Lung (tissue), 12 donors: ENCODE data around the gene PLCD4. TPM values are rescaled to one million over a fixed set of nuclear protein-coding genes. Genes with fewer than 3 reads are reported as not detected.

Experiments
- ATAC-seq: fragments of 200-7000 bp; cut with Tn5 transposase; one replicate; pipeline ENCODE4 v1.9.1; 2020; ENCODE audit warnings: moderate number of reproducible peaks; ENCODE audit not compliant: insufficient read depth, low FRiP score
- DNase-seq, 3 donors: peaks; one replicate each; pipeline ENCODE4 v3.0.0-alpha.2; 2013 to 2017
- H3K27ac ChIP-seq, 2 donors: one replicate each; pipeline ENCODE4 v1.5.1; 2013; ENCODE audit warnings: mild to moderate bottlenecking in 2 of 2, moderate library complexity in 2 of 2, control low read depth in 1 of 2, inconsistent platforms in 1 of 2, low read depth in 1 of 2, low read length in 1 of 2
- H3K27me3 ChIP-seq, 3 donors: one replicate each; pipeline ENCODE4 v1.5.1; 2013; ENCODE audit warnings: low read length in 2 of 3; ENCODE audit not compliant: control insufficient read depth in 3 of 3, insufficient read depth in 3 of 3
- H3K36me3 ChIP-seq, 4 donors: one replicate each; pipeline ENCODE4 v1.5.1; 2013; ENCODE audit warnings: low read length in 4 of 4, mild to moderate bottlenecking in 1 of 4, moderate library complexity in 1 of 4; ENCODE audit not compliant: control insufficient read depth in 4 of 4, insufficient read depth in 4 of 4
- H3K4me1 ChIP-seq, 5 donors: one replicate each; pipeline ENCODE4 v1.5.1; 2013; ENCODE audit warnings: low read length in 5 of 5, mild to moderate bottlenecking in 2 of 5, moderate library complexity in 1 of 5; ENCODE audit not compliant: control insufficient read depth in 5 of 5, insufficient read depth in 5 of 5
- H3K4me3 ChIP-seq: one replicate; pipeline ENCODE4 v1.5.1; 2013; ENCODE audit warnings: mild to moderate bottlenecking, control low read depth, moderate library complexity
- H3K9ac ChIP-seq, 2 donors: one replicate each; pipeline ENCODE4 v1.5.1; 2013; ENCODE audit warnings: low read length in 2 of 2, control low read depth in 1 of 2; ENCODE audit not compliant: insufficient read depth in 1 of 2
- H3K9me3 ChIP-seq, 4 donors: one replicate each; pipeline ENCODE4 v1.5.1; 2013; ENCODE audit warnings: low read length in 3 of 4, mild to moderate bottlenecking in 1 of 4, moderate library complexity in 1 of 4; ENCODE audit not compliant: control insufficient read depth in 4 of 4, insufficient read depth in 3 of 4
- WGBS, 2 donors: extraction: QIAGEN DNeasy Blood & Tissue Kit; methylation state at CpG; one replicate each; pipeline ENCODE4 v1.1.7; 2013; 5-methylcytosine and 5-hydroxymethylcytosine counted together
- polyA plus RNA-seq, 2 donors: library from polyadenylated mRNA; stranded (reverse); fragments of 200-250 nt; gene quantifications; one replicate each; pipeline ENCODE4 v1.2.1, GENCODE V29; 2013
- total RNA-seq, 2 donors: library from RNA; depleted of rRNA in 1 of 2; stranded (reverse); fragments of >200 nt in 1 of 2; gene quantifications; one replicate each; pipeline ENCODE4 v1.2.1, GENCODE V29; 2014 to 2021
- TF ChIP-seq, protein P1 (sequence below): IDR thresholded peaks from 2 replicates; pipeline ENCODE4 v1.5.1; 2012; ENCODE audit warnings: mild to moderate bottlenecking; ENCODE audit errors: control extremely low read depth, extremely low read depth
- donor health status: control.
- donor health status: control.
- donor health status: Bipolar disorder and iron deficiency.
- donor health status: healthy.
- donor health status: DM: yes; HTN: yes; CAD: no.

The PLCD4 gene
- total and polyA plus RNA-seq, 4 donors, result 0.07 to 4.7 (median 0.80) TPM

- no peak overlapping the region for H3K9ac ChIP-seq
Observed at GRCh38 chr2:218564056-218564455, 43.6 kb upstream of the PLCD4 start.

GRCh38 chr2:218566296-218566695 lies 41.4 kb upstream of the PLCD4 start:
- no peak overlapping the region for H3K27ac ChIP-seq
- H3K27me3 ChIP-seq, result no peaks in the 10 kb centered on the region
- 55 to 72% methylated on average over 1 of the region's 1 CpG for WGBS, 2 donors
- H3K36me3 ChIP-seq, result peaks cover 3 to 6% (median 4%) of the 10 kb centered on the region in 4 donors
- peaks cover 3 to 38% (median 19%) of the 10 kb centered on the region in 5 donors for H3K4me1 ChIP-seq
- no peak for ATAC-seq
- peak overlapping the region in 1 of 2 donors; percentile 84 for H3K9ac ChIP-seq
- TF ChIP-seq, protein P1, sequence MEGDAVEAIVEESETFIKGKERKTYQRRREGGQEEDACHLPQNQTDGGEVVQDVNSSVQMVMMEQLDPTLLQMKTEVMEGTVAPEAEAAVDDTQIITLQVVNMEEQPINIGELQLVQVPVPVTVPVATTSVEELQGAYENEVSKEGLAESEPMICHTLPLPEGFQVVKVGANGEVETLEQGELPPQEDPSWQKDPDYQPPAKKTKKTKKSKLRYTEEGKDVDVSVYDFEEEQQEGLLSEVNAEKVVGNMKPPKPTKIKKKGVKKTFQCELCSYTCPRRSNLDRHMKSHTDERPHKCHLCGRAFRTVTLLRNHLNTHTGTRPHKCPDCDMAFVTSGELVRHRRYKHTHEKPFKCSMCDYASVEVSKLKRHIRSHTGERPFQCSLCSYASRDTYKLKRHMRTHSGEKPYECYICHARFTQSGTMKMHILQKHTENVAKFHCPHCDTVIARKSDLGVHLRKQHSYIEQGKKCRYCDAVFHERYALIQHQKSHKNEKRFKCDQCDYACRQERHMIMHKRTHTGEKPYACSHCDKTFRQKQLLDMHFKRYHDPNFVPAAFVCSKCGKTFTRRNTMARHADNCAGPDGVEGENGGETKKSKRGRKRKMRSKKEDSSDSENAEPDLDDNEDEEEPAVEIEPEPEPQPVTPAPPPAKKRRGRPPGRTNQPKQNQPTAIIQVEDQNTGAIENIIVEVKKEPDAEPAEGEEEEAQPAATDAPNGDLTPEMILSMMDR, result no peak
- H3K9me3 ChIP-seq, result no peaks in the 10 kb centered on the region
- no peak for DNase-seq
- no peak overlapping the region for H3K4me3 ChIP-seq

More at GRCh38 chr2:218564056-218564455, 43.6 kb upstream of the PLCD4 start:
- no peak overlapping the region for H3K4me3 ChIP-seq
- H3K27me3 ChIP-seq, result no peaks in the 10 kb centered on the region
- no peaks in the 10 kb centered on the region for H3K9me3 ChIP-seq
- 95 to 100% methylated on average over 1 of the region's 1 CpG for whole genome bisulfite sequencing, 2 donors
- TF ChIP-seq, protein P1, result no peak
- peaks cover 6 to 14% (median 9%) of the 10 kb centered on the region in 4 donors for H3K36me3 ChIP-seq
- DNase-seq (no peak), ATAC-seq (no peak)
- peaks cover 0 to 18% (median 5%) of the 10 kb centered on the region in 5 donors for H3K4me1 ChIP-seq
- no peak overlapping the region for H3K27ac ChIP-seq

DNA sequence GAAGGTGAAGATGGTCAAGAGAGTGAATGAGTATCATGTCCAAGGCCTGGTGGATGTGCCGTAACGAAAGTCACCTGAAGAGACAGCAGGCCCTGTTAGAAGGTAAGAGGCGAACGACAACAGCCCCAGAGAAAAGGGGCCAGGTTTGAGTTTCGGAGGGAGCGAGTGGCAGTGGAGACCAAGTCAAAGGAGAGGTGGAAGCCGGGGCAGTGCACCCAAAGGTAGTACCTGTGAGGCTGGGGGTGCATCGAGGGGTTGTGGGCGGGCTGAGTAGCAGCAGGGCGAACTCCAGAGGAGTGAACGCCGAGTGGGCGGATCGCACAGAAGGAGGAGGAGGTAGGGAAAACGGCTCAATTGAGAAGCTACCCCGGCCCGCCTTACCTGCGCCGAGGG lies 39.9 kb upstream of the PLCD4 start:
- Histone ChIP-seq H3K9me3 (no peaks in the 10 kb centered on the region), H3K4me3 (peak overlapping the region; percentile 60), H3K27ac (peak overlapping the region; percentile 89 to 95), H3K27me3 (no peaks in the 10 kb centered on the region), H3K9ac (peak overlapping the region; percentile 79 to 84), H3K4me1 (peaks cover 3 to 39% (median 19%) of the 10 kb centered on the region in 5 donors), H3K36me3 (peaks cover 3 to 11% (median 5%) of the 10 kb centered on the region in 4 donors)
- TF ChIP-seq, protein P1, result no peak
- 0 to 1% methylated on average over 19 of the region's 19 CpGs for WGBS, 2 donors
- DNase-seq (no peak), ATAC-seq (peak; percentile 45)
